K562 (cell line): Measurements from ENCODE around the gene DDX54. TPM values are rescaled to one million over a fixed set of nuclear protein-coding genes. Genes with fewer than 3 reads are reported as not detected.
A peak's percentile ranks its signal among the peaks of the same experiment; 100 is the strongest.

Source experiments
- C11orf30 ChIP-seq: fragments of 450-650 bp; IDR thresholded peaks from 2 replicates; pipeline ENCODE4 v1.6.1; 2016; ENCODE audit warnings: low read depth, mild to moderate bottlenecking
- FOXP1 ChIP-seq: sonication (generic); formaldehyde crosslinking; IDR thresholded peaks from 2 replicates; pipeline ENCODE4 v1.8.0; 2022; ENCODE audit warnings: mild to moderate bottlenecking, missing genetic modification reagents
- FUS ChIP-seq: fragments of 200-400 bp; formaldehyde crosslinking; optimal IDR thresholded peaks from 2 replicates; pipeline ENCODE3; 2017; ENCODE audit warnings: low read depth, low read length
- GMEB1 ChIP-seq: fragments of 250-450 bp; sonication (Bioruptor Pico); IDR thresholded peaks from 2 replicates; pipeline ENCODE4 v1.4.0; 2020; ENCODE audit warnings: mild to moderate bottlenecking
- IRF9 ChIP-seq: fragments of 450-650 bp; IDR thresholded peaks from 2 replicates; pipeline ENCODE4 v1.6.1; 2016; ENCODE audit warnings: missing biosample characterization, missing genetic modification characterization
- KDM5B ChIP-seq: fragments of 200-600 bp; sonication (generic); IDR thresholded peaks from 2 replicates; pipeline ENCODE4 v1.6.1; 2012; ENCODE audit warnings: low read depth, mild to moderate bottlenecking, moderate library complexity, low read length, control low read depth, inconsistent platforms; ENCODE audit not compliant: insufficient replicate concordance
- MAZ ChIP-seq, 2 experiments: fragments of 450-650 bp in 1 of 2; sonication (generic) in 1 of 2; formaldehyde crosslinking; IDR thresholded peaks in 1 of 2; conservative IDR thresholded peaks in 1 of 2; 2 replicates each; pipeline versions ENCODE4 v1.4.0 to v1.5.0; 2020; ENCODE audit warnings: mild to moderate bottlenecking in 1 of 2, missing genetic modification reagents in 1 of 2
- NBN ChIP-seq: fragments of 450-650 bp; IDR thresholded peaks from 2 replicates; pipeline ENCODE4 v1.6.1; 2016; ENCODE audit warnings: low read depth, mild to moderate bottlenecking
- NONO ChIP-seq, 2 experiments: fragments of 200-400 bp in 1 of 2; fragments of 450-650 bp in 1 of 2; formaldehyde crosslinking in 1 of 2; IDR thresholded peaks; 2 replicates each; pipeline ENCODE4 v1.6.1; 2017; ENCODE audit warnings: low read depth in 2 of 2, mild to moderate bottlenecking in 2 of 2, moderate library complexity in 2 of 2, low read length in 1 of 2
- PRMT5 ChIP-seq: sonication (generic); formaldehyde crosslinking; IDR thresholded peaks from 2 replicates; pipeline ENCODE4 v1.5.0; 2020; ENCODE audit warnings: missing genetic modification reagents
- SIN3A ChIP-seq, 2 experiments: fragments of 150-350 bp in 1 of 2; IDR thresholded peaks; 2 replicates each; pipeline ENCODE4 v1.6.1; 2011 to 2016; ENCODE audit warnings: borderline replicate concordance in 2 of 2, low read depth in 2 of 2, low read length in 2 of 2, mild to moderate bottlenecking in 2 of 2, moderate library complexity in 2 of 2; ENCODE audit not compliant: control insufficient read depth in 1 of 2
- SP2 ChIP-seq: IDR thresholded peaks from 2 replicates; pipeline ENCODE4 v1.6.1; 2011; ENCODE audit warnings: mild to moderate bottlenecking, low read depth, low read length, moderate library complexity; ENCODE audit not compliant: poor library complexity, severe bottlenecking; ENCODE audit errors: extremely low read depth
- SRF ChIP-seq, 2 experiments: fragments of 250-450, 450-650 bp in 1 of 2; sonication (Bioruptor Pico) in 1 of 2; sonication (generic) in 1 of 2; formaldehyde crosslinking; IDR thresholded peaks; 2 replicates each; pipeline versions ENCODE4 v1.5.0 to v1.5.1; 2020 to 2022; ENCODE audit warnings: mild to moderate bottlenecking in 1 of 2, missing genetic modification reagents in 1 of 2
- ZFX ChIP-seq: sonication (generic); formaldehyde crosslinking; IDR thresholded peaks from 2 replicates; pipeline ENCODE4 v1.8.0; 2022; ENCODE audit warnings: mild to moderate bottlenecking, missing genetic modification reagents, moderate library complexity
- ZNF232 ChIP-seq: sonication (generic); formaldehyde crosslinking; IDR thresholded peaks from 2 replicates; pipeline ENCODE4 v1.8.0; 2022; ENCODE audit warnings: mild to moderate bottlenecking, missing genetic modification reagents
- ZNF551 ChIP-seq: fragments of 250-450 bp; sonication (Bioruptor Pico); IDR thresholded peaks from 2 replicates; pipeline ENCODE4 v1.5.0; 2021; ENCODE audit warnings: mild to moderate bottlenecking, moderate library complexity
- ZNF830 ChIP-seq: fragments of 250-450 bp; sonication (Bioruptor Pico); IDR thresholded peaks from 2 replicates; pipeline ENCODE4 v1.5.0; 2021; ENCODE audit warnings: mild to moderate bottlenecking
- polyA plus RNA-seq, 8 experiments: library from polyadenylated mRNA; depleted of rRNA in 4 of 8; stranded (reverse) in 5 of 8; unstranded in 3 of 8; fragments of >200 nt; fragmentation: Nextera tagmentation in 2 of 8; fragmentation: Illumina TruSeq in 1 of 8; extraction: Ambion mirVana in 2 of 8; extraction: Trizol in 1 of 8; gene quantifications; 2 replicates each; pipeline versions ENCODE4 v1.2.1 to v1.2.3, GENCODE V29; 2011 to 2014; ENCODE audit warnings: inconsistent platforms in 1 of 8, missing spikeins in 1 of 8
- total RNA-seq, 7 experiments: library from RNA; depleted of rRNA in 6 of 7; stranded (reverse); fragments of >200 nt in 6 of 7; fragmentation: Illumina TruSeq in 2 of 7; extraction: Trizol in 2 of 7; gene quantifications; 2 replicates each; pipeline versions ENCODE4 v1.2.1 to v1.2.3, GENCODE V29; 2011 to 2021; ENCODE audit warnings: low replicate concordance in 1 of 7
- TF ChIP-seq, protein P1 (sequence below), 2 experiments: fragments of 200-800 bp in 1 of 2; sonication (Bioruptor generic) in 1 of 2; sonication (generic) in 1 of 2; formaldehyde crosslinking in 1 of 2; IDR thresholded peaks in 1 of 2; conservative IDR thresholded peaks in 1 of 2; 2 replicates each; pipeline versions ENCODE4 v1.5.0 to v1.6.1; 2016 to 2020; ENCODE audit warnings: missing compliant biosample characterization in 1 of 2, missing genetic modification characterization in 1 of 2, missing genetic modification reagents in 1 of 2
- TF ChIP-seq, protein P2 (sequence below): sonication (generic); formaldehyde crosslinking; IDR thresholded peaks from 2 replicates; pipeline ENCODE4 v1.8.0; 2022; ENCODE audit warnings: mild to moderate bottlenecking, missing genetic modification reagents

DDX54 gene
- total and polyA plus RNA-seq, 9 of the 15 experiments (the other 6 are each of a cell fraction or from before 2014, with no cell fraction given): 1.4 to 135 (median 51.4) TPM

DNA sequence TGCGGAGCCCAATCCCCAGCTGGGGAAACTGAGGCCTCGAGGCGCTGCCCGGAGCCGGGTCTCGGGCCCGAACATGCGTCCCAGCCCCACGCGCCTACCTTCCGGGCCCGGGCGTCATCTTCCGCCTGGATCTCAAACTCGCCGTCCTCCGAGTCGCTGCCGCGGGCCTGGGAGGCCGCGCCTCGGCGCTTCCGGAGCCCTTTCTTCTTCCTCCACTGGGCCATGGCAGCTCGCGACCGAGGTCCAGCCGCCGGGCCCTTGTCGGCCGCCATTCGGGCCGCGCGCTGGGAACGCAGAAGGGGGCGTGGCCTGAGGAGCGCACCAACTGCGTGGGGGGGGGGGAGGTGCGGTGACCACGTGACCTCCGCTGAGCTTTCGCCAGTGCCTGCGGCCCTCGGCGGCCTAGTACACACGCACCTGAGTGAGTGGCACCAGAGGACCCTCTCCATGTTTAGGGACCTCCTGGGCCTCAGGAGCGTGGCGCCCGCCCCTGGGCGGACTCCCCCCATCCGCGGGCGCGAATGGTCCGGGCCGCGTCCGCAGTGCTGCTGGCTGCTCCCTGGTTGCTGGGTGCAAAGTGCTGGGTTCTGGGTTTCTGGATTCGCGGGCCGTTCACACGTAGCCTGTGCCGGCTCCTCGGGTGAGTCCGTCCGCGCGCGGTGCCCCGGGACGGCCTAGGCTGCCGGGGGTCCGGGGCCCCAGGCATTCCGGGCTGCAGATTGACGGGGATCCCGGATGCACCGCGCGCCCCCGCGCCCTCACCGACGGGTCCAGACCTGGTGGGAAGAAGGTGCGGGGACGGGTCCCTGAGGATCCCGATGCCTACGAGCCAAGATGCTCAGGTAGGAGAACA is at the start of gene DDX54, which contains the start of gene RITA1 (continued):
- TF ChIP-seq ZFX (CRISPR knock-in tag): peak; percentile 99
- TF ChIP-seq KDM5B: peak; percentile 85
- peak; percentile 83; the same call in 1 of the 2 replicates for TF ChIP-seq FOXP1 (CRISPR knock-in tag)
- TF ChIP-seq SP2: no peak
- no peak for TF ChIP-seq IRF9 (tag)
- peak; percentile 28 for TF ChIP-seq FUS
- 0 out of 4 replicates have a peak, but pooled peaks of 1 of the 2 experiments have one; percentile 5 for TF ChIP-seq SIN3A (IDR thresholded peaks at IDR 0.05; ENCODE audit: borderline replicate concordance in 2 of 2, control insufficient read depth in 1 of 2, low read depth in 2 of 2, low read length in 2 of 2)
- 0 out of 2 replicates have a peak, but pooled peaks have one; percentile 29 for TF ChIP-seq NBN
- peak; percentile 89 to 100 for TF ChIP-seq NONO (IDR thresholded peaks at IDR 0.05; ENCODE audit: low read depth in 2 of 2, low read length in 1 of 2)
- TF ChIP-seq GMEB1 (CRISPR knock-in tag): peak; percentile 62
- TF ChIP-seq ZNF551 (CRISPR knock-in tag): no peak
- TF ChIP-seq, protein P1, sequence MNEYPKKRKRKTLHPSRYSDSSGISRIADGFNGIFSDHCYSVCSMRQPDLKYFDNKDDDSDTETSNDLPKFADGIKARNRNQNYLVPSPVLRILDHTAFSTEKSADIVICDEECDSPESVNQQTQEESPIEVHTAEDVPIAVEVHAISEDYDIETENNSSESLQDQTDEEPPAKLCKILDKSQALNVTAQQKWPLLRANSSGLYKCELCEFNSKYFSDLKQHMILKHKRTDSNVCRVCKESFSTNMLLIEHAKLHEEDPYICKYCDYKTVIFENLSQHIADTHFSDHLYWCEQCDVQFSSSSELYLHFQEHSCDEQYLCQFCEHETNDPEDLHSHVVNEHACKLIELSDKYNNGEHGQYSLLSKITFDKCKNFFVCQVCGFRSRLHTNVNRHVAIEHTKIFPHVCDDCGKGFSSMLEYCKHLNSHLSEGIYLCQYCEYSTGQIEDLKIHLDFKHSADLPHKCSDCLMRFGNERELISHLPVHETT (CRISPR knock-in tag; conservative IDR thresholded peaks at IDR 0.05 in 1 of 2, IDR thresholded peaks at IDR 0.05 in 1 of 2): peak; percentile 66 to 79; a peak in 2 of 4 replicates
- peak; percentile 87 for TF ChIP-seq ZNF232 (CRISPR knock-in tag)
- no peak; the same call in 1 of the 2 replicates for TF ChIP-seq ZNF830 (CRISPR knock-in tag)
- TF ChIP-seq PRMT5 (CRISPR knock-in tag): peak; percentile 85; the same call in 1 of the 2 replicates
- TF ChIP-seq SRF (CRISPR knock-in tag; IDR thresholded peaks at IDR 0.05): 0 out of 4 replicates have a peak, but pooled peaks of 1 of the 2 experiments have one; percentile 49
- TF ChIP-seq MAZ (CRISPR knock-in tag; conservative IDR thresholded peaks at IDR 0.05 in 1 of 2, IDR thresholded peaks at IDR 0.05 in 1 of 2): peak; percentile 62 to 69; a peak in 2 of 4 replicates
- TF ChIP-seq, protein P2, sequence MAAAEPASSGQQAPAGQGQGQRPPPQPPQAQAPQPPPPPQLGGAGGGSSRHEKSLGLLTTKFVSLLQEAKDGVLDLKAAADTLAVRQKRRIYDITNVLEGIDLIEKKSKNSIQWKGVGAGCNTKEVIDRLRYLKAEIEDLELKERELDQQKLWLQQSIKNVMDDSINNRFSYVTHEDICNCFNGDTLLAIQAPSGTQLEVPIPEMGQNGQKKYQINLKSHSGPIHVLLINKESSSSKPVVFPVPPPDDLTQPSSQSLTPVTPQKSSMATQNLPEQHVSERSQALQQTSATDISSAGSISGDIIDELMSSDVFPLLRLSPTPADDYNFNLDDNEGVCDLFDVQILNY (CRISPR knock-in tag): 0 out of 2 replicates have a peak, but pooled peaks have one; percentile 79
- TF ChIP-seq C11orf30: peak; percentile 55; the same call in 1 of the 2 replicates
